HEK293T (cell line): Measurements from ENCODE around the gene TMEM131.

ENCODE experiments used
- CTCF ChIA-PET: fragments of 350-600 bp; formaldehyde crosslinking; extraction: SDS; loops from one replicate; lab custom pipeline; 2021; ENCODE audit warnings: antibody characterized with exemption, inconsistent platforms; lab: Yijun Ruan, JAX
- POLR2A ChIA-PET: fragments of 350-600 bp; formaldehyde crosslinking; extraction: SDS; loops from one replicate; lab custom pipeline; 2020; ENCODE audit warnings: antibody characterized with exemption, inconsistent platforms; lab: Yijun Ruan, JAX
- DNase-seq: peaks from one replicate; pipeline ENCODE4 v3.0.0; 2012; ENCODE audit warnings: mixed read lengths; ENCODE audit errors: extremely low spot score
- ARNT ChIP-seq: fragments of 450-650 bp; IDR thresholded peaks from 2 replicates; pipeline ENCODE4 v1.6.1; 2017; ENCODE audit warnings: mild to moderate bottlenecking
- BHLHE40 ChIP-seq: fragments of 450-650 bp; IDR thresholded peaks from 2 replicates; pipeline ENCODE4 v1.6.1; 2016; ENCODE audit warnings: mild to moderate bottlenecking, moderate library complexity, borderline replicate concordance
- CTBP1 ChIP-seq: fragments of 450-650 bp; IDR thresholded peaks from 2 replicates; pipeline ENCODE4 v1.6.1; 2016; ENCODE audit warnings: borderline replicate concordance
- ELF4 ChIP-seq: fragments of 450-650 bp; IDR thresholded peaks from 2 replicates; pipeline ENCODE4 v1.6.1; 2017; ENCODE audit warnings: antibody characterized with exemption
- FOXA1 ChIP-seq: fragments of 450-650 bp; IDR thresholded peaks from 2 replicates; pipeline ENCODE4 v1.6.1; 2016; ENCODE audit warnings: mild to moderate bottlenecking
- FOXK2 ChIP-seq: fragments of 450-650 bp; IDR thresholded peaks from 2 replicates; pipeline ENCODE4 v1.6.1; 2016; ENCODE audit warnings: mild to moderate bottlenecking
- FOXM1 ChIP-seq: fragments of 450-650 bp; IDR thresholded peaks from 2 replicates; pipeline ENCODE4 v1.6.1; 2017; ENCODE audit warnings: mild to moderate bottlenecking, borderline replicate concordance
- HDGF ChIP-seq: fragments of 450-650 bp; IDR thresholded peaks from 2 replicates; pipeline ENCODE4 v1.6.1; 2017; ENCODE audit warnings: antibody characterized with exemption, borderline replicate concordance
- L3MBTL2 ChIP-seq: fragments of 450-650 bp; conservative IDR thresholded peaks from 2 replicates; pipeline ENCODE4 v1.6.1; 2016; ENCODE audit warnings: mild to moderate bottlenecking
- LEF1 ChIP-seq: fragments of 450-650 bp; IDR thresholded peaks from 2 replicates; pipeline ENCODE4 v1.6.1; 2017; ENCODE audit warnings: mild to moderate bottlenecking, borderline replicate concordance
- NFRKB ChIP-seq: fragments of 450-650 bp; IDR thresholded peaks from 2 replicates; pipeline ENCODE4 v1.6.1; 2016; ENCODE audit warnings: mild to moderate bottlenecking, moderate library complexity
- PKNOX1 ChIP-seq: fragments of 450-650 bp; IDR thresholded peaks from 2 replicates; pipeline ENCODE4 v1.6.1; 2016
- SP1 ChIP-seq: fragments of 450-650 bp; IDR thresholded peaks from 2 replicates; pipeline ENCODE4 v1.6.1; 2017
- SUZ12 ChIP-seq: fragments of 450-650 bp; IDR thresholded peaks from 2 replicates; pipeline ENCODE4 v1.6.1; 2016; ENCODE audit warnings: mild to moderate bottlenecking
- TARDBP ChIP-seq: fragments of 450-650 bp; IDR thresholded peaks from 2 replicates; pipeline ENCODE4 v1.6.1; 2016
- ZNF384 ChIP-seq: fragments of 450-650 bp; IDR thresholded peaks from 2 replicates; pipeline ENCODE4 v1.6.1; 2016

The TMEM131 gene

DNA sequence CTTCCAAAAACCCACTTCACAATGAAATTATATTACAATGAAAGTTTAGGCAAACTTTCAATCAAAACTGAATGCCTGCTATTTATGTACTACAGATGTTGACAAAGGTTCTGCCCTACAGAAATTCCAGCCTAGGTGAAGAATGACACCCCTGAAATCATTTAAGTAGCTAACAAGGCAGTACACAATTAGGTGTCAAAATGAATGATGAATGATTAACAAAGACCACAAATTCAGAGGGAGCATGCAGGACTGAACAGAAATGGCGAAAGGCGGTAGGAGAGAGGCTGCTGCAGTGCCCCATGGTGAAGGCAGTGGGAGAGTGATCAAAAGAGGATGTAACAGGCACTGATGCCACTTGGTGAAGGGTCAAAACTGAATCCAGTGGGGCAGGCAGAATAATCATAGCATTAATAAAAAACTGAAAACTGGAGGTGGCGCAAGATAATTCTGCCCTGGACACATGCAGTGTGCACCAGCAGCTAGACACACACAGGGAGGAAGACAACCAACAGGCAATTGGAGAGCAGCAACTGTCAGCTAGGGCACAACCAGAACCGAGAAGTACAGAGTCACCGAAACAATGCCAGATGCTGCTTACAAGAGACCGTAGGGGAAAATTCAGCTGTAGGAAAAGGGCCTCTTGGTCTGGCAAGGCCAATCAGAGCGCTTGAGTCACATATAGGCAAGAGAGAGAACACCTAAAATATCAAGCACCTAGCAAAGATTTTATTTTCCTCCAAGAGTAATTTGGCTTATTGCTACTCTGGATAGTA, 4.5 kb downstream of the TMEM131 start:
- CTCF ChIA-PET: no interaction called here
- no peak for DNase-seq
- POLR2A ChIA-PET: no interaction called here
- TF ChIP-seq FOXA1 (no peak), TARDBP (no peak), PKNOX1 (no peak), HDGF (no peak), FOXK2 (no peak), NFRKB (no peak), ZNF384 (no peak)

- CTCF ChIA-PET: no interaction called here
- POLR2A ChIA-PET: no interaction called here
- no peak for TF ChIP-seq ELF4
- TF ChIP-seq ARNT: no peak
- TF ChIP-seq NFRKB: no peak
- TF ChIP-seq PKNOX1: no peak
- TF ChIP-seq FOXM1: no peak
- no peak for TF ChIP-seq HDGF
- TF ChIP-seq CTBP1: no peak
- TF ChIP-seq LEF1: no peak
- TF ChIP-seq FOXK2: no peak
- no peak for TF ChIP-seq TARDBP
- no peak for DNase-seq
Measured at GRCh38 chr2:97988722-97989121, 7.0 kb downstream of the TMEM131 start.

DNA sequence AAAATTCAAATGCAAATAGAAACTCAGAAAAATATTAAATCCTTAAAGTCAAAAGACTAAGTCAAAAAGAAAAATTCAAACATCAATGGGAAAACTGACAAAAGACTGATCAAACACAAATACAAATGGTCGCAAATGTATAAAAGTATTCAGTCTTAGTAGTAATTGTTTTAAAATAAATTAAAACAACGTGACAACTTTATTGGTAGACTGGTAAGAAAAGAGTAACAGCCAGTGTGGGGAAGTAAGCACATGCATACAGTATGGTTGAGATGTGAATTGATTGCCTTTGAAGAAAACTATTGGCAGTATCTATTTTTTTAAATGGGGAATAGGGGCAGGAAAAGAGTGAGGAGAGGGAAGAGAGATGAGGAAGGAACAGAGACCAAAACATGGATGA, 9.8 kb downstream of the TMEM131 start:
- no peak for TF ChIP-seq HDGF
- ChIA-PET CTCF (no interaction called here), POLR2A (no interaction called here)
- DNase-seq: no peak

DNA sequence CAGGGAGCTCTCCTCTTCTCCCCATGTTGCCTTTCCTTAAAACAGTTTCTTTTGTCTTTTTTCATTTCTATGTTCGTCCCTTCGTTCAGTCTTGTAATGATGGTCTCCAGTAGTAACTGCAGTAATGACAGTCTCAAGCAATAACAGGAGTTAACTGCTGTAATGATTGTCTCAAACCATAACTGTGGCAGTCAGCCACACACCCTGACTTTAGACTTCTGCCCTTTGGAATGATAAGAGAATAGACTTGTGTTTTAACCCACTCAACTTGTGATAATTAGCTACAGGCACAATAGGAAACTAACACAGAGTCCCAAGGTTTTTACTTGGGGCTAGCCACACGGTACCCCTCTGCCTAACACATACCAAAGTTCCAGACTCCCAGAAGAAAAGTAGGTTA, 12.1 kb downstream of the TMEM131 start:
- ChIA-PET CTCF (no interaction called here), POLR2A (no interaction called here)

DNA sequence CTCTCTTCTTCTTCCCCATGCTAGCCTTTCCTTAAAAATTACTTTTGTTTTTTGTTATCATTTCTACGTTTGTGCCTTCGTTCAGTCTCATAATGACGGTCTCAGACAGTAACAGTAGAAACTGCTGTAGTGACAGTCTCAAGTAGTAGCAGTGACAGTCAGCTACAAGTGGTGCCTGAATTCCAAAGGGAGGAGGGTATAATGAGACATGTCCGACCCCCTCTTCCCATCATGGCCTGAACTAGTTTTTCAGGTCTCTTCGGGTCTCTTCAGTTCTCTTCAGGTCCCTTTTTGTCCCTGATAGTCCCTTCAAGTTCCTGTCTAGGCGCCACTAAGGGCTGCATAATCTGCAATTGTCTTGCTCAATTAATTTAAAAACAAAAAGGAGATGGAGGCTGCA, 12.6 kb downstream of the TMEM131 start:
- DNase-seq: no peak
- CTCF ChIA-PET: no interaction called here
- TF ChIP-seq ELF4: no peak
- TF ChIP-seq FOXA1: no peak
- no peak for TF ChIP-seq ZNF384
- no peak for TF ChIP-seq TARDBP
- POLR2A ChIA-PET: no interaction called here

More for the DNA sequence above, 12.1 kb downstream of the TMEM131 start:
- TF ChIP-seq FOXM1 (no peak), SUZ12 (no peak), HDGF (no peak), L3MBTL2 (no peak), FOXK2 (no peak), FOXA1 (no peak), ZNF384 (no peak), BHLHE40 (no peak), LEF1 (no peak)
- no peak for DNase-seq

GRCh38 chr2:97982621-97983020, 13.1 kb downstream of the TMEM131 start:
- DNase-seq: no peak
- no peak for TF ChIP-seq FOXK2
- no peak for TF ChIP-seq NFRKB
- no peak for TF ChIP-seq CTBP1
- TF ChIP-seq SUZ12: no peak
- no peak for TF ChIP-seq ELF4
- CTCF ChIA-PET: no interaction called here
- POLR2A ChIA-PET: no interaction called here

DNA sequence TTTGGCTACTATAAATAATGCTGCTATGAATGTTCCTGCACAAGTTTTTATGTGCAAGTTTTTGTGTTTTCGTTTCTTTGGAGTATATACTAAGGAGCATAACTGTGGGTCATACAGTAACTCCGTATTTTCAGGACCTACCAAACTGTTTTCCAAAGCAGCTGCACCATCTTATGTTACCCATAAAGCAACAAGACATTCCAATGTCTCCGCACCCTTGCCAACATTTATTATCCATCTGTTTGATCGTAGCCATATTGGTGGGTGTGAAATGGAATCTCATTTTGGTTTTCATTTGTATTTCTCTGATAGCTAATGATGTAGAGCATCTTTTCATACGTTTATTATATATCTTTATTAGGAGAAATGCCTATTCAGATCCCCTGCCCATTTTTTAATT, 13.8 kb downstream of the TMEM131 start:
- TF ChIP-seq SUZ12 (no peak), HDGF (no peak), LEF1 (no peak), ELF4 (no peak), BHLHE40 (no peak), FOXA1 (no peak), FOXM1 (no peak), ARNT (no peak)

GRCh38 chr2:97979904-97980303, 15.8 kb downstream of the TMEM131 start:
- no peak for DNase-seq
- TF ChIP-seq LEF1 (no peak), NFRKB (no peak), SP1 (no peak), ZNF384 (no peak), BHLHE40 (no peak), SUZ12 (no peak), FOXK2 (no peak), TARDBP (no peak), L3MBTL2 (no peak), ELF4 (no peak), ARNT (no peak), CTBP1 (no peak), FOXA1 (no peak), FOXM1 (no peak), HDGF (no peak), PKNOX1 (no peak)
- CTCF ChIA-PET: no interaction called here
- POLR2A ChIA-PET: no interaction called here

More for the DNA sequence above, 13.8 kb downstream of the TMEM131 start:
- ChIA-PET CTCF (no interaction called here), POLR2A (no interaction called here)
- DNase-seq: no peak
